NCI-H128 (cell line): Measurements from ENCODE around the gene OR2T1.
"Not testable (repeated sequence)": the region's sequence is repeated elsewhere in the genome, so short reads cannot be mapped to it uniquely, and the experiment has no call there.

Source experiments
- DNase-seq: peaks from one replicate; lab custom pipeline; 2025; ENCODE audit not compliant: unreplicated experiment; lab: John Stamatoyannopoulos, UW

OR2T1 gene

DNA sequence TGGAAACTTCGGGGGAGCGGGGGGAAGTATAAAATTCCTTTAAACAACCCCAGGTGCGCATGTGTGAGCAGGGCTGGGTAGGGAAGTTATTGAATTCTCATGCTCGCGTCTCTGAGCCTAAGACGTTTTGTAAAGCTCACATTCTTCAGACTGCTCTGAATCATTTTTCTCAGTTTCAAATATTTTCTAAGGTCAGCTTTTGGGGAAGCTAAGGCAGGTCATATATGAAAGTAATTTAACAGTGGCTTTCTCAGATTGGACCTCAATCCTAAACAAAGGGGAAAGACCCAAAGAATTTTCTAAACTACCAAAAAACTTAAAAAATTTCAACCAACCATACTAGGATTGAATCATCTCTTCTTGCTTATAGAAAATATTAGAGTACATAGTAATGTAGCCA is 32.1 kb downstream of the OR2T1 start:
- not testable (repeated sequence) for DNase-seq

DNA sequence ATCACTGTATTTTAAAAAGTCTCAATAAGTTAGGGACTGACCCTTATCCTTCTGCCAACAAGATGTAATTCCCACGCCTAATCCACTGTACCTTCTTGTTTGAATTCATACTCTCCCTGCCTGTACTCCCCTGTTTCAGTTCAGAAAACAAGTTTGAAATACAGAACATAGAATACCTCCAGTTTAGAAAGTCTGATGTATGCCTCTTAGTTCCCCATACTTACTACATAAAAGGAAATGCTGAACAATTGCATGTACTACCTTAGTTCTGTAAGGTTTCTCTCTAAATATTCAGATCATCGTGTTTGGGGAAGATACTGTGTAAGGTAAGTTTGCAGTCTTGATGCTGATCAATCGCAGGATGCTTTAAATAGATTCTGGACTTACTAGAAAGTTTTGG is 33.5 kb downstream of the OR2T1 start:
- DNase-seq: not testable (repeated sequence)

DNA sequence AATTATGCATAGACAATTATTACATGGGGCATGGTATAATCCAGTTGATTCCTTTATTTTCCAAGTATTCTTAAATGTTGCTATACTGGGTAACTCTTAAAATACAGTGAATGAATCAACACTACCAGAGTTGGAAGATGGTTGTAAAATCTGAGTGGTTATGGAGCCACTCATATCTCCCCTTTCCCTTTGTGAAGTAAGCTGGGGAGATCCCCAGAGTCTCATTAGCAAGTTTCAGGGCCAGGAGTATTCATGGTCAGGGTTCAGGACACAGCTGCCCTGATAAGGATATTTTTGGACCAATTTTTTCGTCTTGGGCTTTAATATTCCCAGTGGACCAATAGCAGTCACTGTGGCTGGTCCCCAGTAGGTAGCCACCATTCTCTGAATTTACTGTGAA is 35.8 kb downstream of the OR2T1 start:
- not testable (repeated sequence) for DNase-seq

DNA sequence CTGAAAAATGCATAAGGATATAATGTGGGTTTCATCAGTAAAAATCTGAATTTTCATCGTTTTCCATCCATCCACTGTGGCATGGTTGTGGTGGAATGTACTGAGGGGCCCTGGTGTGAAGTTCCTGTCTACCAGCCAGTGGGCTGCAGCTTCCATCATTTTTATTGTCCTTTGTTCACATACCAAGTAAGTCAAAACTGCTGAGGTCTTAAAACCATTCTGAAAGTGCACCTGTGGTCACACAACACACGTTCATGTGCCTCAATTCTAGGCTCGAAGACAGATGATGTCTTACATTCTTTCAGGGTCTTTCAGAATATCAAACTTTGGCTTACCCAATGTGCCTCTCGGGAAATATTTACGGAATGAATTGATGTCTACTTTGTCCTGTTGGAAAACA is 36.4 kb downstream of the OR2T1 start:
- DNase-seq: not testable (repeated sequence)

DNA sequence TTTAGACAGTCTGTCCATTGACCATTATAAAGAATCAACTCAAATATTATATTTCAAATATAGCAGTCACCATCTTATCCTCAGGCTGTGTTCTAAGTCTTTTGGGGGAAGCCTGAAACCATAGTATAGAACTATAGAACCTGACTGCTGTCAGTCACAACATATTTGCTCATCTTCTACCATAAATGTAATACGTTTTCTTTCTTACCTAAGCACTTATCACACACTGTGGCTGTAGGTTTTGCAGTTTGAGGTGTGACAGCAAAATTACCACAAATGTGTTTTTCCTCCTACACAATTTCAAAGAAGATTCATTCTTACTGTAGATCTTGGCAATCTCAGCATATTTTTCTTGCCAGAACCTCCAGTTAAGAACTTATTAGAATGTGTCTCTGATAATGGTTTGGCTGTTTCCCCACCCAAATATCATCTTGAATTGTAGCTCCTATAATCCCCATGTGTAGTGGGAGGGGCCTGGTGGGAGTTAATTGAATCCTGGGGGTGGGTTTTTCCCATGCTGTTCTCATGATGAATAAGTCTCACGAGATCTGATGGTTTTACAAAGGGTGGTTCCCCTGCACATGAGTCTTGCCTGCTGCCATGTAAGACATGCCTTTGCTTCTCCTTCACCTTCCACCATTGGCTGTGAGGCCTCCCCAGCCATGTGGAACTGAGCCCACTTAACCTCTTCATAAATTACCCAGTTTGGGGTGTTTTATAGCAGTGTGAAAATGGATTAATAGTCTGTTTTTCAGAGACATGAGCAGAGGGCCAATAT is 39.8 kb downstream of the OR2T1 start:
- not testable (repeated sequence) for DNase-seq

DNA sequence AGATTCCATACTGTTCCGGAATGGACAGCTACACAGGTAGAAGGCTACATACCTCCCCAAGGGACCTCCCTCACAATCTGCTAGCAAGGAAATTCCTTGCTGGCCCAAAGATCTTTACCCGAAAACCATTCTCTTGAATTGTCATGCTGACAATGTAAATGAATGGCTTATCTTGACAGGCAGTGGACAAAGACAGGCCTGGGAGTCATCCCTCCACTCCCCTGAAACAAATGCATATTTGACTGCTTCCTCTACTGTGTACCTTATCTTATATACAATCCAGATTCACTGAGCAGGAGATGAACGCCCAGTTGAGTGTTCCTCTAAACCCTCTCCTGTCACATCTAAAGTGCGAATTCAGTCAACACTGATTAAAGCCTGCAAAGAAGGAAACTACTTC is 41.8 kb downstream of the OR2T1 start:
- not testable (repeated sequence) for DNase-seq

DNA sequence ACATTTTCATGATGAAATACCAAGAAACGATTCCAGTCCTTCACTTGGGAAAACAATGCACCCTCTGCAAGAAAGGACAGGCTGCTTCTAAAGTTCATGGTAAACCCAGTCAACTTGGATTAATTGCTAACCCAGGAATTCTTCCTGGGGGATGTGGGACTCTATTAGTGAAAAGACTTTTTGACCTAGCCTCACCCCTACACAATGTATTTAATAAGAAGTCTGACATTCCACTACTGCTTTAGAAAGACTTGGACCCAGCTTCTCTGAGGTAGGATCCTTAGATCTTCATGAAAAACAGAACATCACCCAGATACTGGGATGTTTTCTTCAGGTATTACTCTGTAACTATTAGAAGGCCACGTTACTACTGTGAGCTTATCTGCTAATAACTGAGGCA is 42.6 kb downstream of the OR2T1 start, which contains the start of gene OR2T2:
Gene OR2T2, plus strand, starts transcription at position 239 of the 400 bp plus-strand sequence. CDS start 7,161 bp downstream, outside the sequence.
- not testable (repeated sequence) for DNase-seq

DNA sequence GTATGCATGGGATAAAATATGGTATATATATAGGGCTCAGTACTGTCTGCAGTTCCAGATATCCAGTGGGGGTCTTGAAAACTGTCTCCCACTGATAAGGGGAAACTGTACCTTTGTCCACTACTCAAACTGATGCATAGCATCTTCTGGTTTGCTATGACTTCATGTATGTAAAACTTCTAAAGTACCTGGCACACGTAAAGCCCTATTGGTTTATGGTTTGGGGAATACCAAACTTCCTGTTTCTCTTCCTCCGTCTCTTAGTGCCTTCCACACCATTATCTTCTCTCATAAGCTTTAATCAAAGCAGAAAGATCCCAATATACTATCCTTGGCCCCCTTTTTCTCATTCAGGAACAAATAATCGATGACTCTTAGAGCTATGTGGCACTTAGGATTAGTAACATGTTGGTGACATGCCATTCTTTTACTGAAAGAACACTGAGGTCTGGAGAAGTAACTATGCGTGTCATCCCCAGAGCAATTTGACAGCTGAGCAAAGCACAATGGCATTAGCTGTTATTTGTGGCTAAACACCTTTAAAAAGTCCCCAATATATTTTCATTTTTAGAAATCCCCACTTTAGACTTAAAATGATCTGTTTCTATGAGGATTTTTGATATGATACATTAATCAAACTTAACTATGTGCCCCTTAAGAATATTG is 45.7 kb downstream of the OR2T1 start:
- not testable (repeated sequence) for DNase-seq

DNA sequence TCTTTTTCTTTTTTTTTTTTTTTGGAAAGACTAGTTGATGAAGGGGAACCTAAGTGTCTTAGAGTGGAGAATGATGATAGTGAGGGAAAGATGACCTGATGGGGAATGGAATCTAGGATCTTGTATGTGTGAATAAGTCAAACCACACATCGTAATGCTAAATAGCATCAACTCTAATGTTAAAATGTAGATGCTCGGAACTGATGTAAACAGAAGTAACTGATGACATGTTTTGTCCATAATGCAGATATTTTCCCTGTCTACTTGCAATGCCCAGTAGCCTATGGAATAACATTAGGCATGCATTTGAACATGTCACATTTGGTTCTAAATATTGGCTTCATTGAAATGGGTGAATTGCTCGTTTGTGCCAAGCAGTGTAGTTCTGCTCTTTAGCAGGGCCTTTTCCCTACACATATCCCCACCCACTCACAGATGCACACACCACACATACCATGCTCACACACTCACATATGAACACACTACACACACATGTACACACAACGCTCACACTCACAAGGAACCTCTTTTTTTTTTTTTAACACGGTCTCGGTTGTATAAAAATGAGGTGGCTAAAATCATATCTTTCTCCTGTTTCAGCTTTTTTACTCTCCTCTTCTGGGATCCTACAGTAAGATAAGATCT is 47.1 kb downstream of the OR2T1 start:
- DNase-seq: not testable (repeated sequence)

DNA sequence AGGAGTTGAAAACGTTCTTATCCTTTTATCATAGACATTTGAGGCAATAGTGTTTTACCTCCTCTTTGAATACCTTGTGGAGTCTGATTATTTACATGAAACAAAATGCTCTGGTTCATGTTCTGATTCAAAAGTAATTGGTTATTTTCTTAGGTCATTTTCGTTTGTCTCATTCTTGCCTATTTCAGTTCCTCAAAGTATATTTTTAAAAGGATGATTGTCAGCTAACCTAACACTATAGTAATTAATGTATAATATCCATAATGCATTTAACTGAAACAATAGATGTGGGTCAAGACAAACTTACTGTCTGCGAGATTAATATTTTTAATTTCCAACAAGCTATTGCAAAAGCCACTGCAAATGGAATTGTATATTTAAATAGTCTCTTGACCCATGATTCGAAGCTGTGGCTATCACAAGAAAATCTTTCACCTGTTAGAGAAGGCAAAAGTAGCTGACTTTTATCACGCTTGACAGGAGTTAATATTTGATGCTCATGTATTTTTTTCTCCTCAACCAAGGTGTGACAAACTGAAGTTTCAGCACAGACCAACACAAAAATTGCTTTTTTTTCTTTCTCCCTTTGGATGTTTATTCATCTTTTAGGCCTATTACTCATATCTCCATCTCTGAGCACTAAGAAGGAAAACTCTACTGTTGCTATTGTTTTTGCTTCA is 47.8 kb downstream of the OR2T1 start:
- not testable (repeated sequence) for DNase-seq

DNA sequence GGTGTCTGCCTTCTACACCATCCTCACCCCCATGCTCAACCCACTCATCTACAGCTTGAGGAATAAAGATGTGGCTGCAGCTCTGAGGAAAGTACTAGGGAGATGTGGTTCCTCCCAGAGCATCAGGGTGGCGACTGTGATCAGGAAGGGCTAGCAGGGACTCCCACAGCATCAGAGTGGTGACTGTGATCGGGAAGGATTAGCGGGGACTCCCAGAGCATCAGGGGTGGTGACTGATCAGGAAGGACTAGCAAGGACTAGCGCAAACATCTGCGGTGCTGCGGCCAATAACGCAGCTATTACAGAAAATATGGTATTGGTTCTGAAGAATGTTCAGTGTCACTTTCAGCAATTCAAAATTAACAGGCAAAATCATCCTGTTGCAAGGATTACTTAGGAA is 50.8 kb downstream of the OR2T1 start:
- not testable (repeated sequence) for DNase-seq

DNA sequence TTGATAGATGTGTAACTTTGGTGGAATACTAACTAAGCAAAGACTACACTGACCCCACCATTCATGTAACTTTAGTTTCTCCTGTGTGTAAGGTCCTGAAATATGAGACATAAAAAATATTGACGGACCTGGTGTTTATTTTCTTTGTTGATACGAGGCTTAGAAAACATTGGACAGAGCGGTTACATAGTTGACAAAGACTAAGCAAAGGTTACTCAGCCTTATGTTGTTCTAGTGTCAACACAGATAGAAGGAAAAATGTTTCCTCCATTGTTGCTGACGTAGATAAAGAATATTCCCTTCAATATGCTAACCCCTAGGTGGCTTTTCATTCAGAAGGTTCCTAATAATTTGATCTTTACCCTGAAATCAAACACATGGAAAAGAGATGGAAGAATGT is 52.2 kb downstream of the OR2T1 start:
- DNase-seq: not testable (repeated sequence)

DNA sequence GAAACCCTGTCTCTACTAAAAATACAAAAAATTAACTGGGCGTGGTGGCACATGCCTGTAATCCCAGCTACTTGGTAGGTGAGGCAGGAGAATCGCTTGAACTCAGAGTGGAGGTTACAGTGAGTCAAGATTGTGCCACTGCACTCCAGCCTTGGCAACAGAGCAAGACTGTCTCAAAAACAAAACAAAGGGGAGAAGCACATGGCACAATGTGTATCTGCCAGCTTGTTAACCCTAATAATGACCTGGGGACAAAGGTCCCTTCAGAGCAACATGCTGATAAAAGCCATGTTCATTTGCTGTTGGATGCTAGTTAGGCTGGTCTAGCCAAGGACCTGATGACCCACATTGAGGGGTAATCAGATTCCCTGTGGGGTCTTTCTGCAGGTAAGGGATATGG is 53.8 kb downstream of the OR2T1 start:
- not testable (repeated sequence) for DNase-seq
